HG02623 (cell line): Measurements from ENCODE around the gene NFIC.
"Not testable (repeated sequence)": the region's sequence is repeated elsewhere in the genome, so short reads cannot be mapped to it uniquely, and the experiment has no call there.

ENCODE experiments used
- ATAC-seq: cut with Tn5 transposase; IDR thresholded peaks from one replicate; pipeline ENCODE4 v1.9.1; 2021; ENCODE audit warnings: moderate library complexity; ENCODE audit not compliant: unreplicated experiment

NFIC gene

GRCh38 chr19:3506384-3507340, 140.3 kb downstream of the NFIC start:
- no peak for ATAC-seq

- ATAC-seq: no peak
Observed at GRCh38 chr19:3507371-3508120, 141.2 kb downstream of the NFIC start.

GRCh38 chr19:3508121-3508661, 141.8 kb downstream of the NFIC start:
- ATAC-seq: not testable (repeated sequence)

GRCh38 chr19:3508771-3509535, 142.6 kb downstream of the NFIC start:
- ATAC-seq: no peak

- no peak for ATAC-seq
Observed at GRCh38 chr19:3509566-3509989, 143.2 kb downstream of the NFIC start.

- ATAC-seq: no peak
Observed at GRCh38 chr19:3510727-3511126, 144.3 kb downstream of the NFIC start.

GRCh38 chr19:3511506-3512251, 145.3 kb downstream of the NFIC start:
- ATAC-seq: no peak

GRCh38 chr19:3512562-3513228, 146.3 kb downstream of the NFIC start:
- no peak for ATAC-seq

- ATAC-seq: no peak
Observed at GRCh38 chr19:3513229-3514140, 147.1 kb downstream of the NFIC start.

- no peak for ATAC-seq
Observed at GRCh38 chr19:3514930-3515329, 148.5 kb downstream of the NFIC start.

GRCh38 chr19:3515891-3516422, 149.6 kb downstream of the NFIC start:
- no peak for ATAC-seq

GRCh38 chr19:3516675-3517207, 150.4 kb downstream of the NFIC start:
- no peak for ATAC-seq

- no peak for ATAC-seq
Observed at GRCh38 chr19:3517638-3518037, 151.3 kb downstream of the NFIC start.

- no peak for ATAC-seq
Observed at GRCh38 chr19:3518255-3518654, 151.9 kb downstream of the NFIC start.

GRCh38 chr19:3518659-3519058, 152.3 kb downstream of the NFIC start:
- ATAC-seq: no peak
